HG03354 (cell line): Measurements from ENCODE around the gene MYO10.
"Not testable (repeated sequence)": the region's sequence is repeated elsewhere in the genome, so short reads cannot be mapped to it uniquely, and the experiment has no call there.

Experiments used
- ATAC-seq: cut with Tn5 transposase; IDR thresholded peaks from one replicate; pipeline ENCODE4 v1.9.1; 2021; ENCODE audit warnings: mild to moderate bottlenecking; ENCODE audit not compliant: unreplicated experiment, poor library complexity, severe bottlenecking

Gene MYO10

DNA sequence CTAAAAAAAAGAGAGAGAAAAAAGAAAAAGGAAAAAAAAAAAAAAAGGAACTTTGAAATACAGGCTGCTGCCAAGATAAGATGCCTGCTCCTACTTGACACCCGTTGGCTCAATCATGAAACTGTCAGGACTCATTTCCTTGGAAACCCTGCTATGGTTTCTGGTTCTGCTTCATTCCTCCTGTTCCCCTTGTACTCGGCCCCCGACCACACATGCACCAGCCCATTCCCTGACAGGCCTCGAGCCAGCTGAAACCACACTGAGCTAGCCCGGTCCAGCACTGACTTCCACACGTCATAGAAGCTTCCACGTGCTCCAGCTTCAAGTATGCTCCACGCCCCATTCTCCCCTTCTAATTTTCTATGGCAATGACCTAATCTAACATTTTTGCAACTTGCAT is 93.2 kb downstream of the MYO10 start:
- no peak for ATAC-seq

GRCh38 chr5:16841416-16841815 is 94.7 kb downstream of the MYO10 start:
- ATAC-seq = no peak

- ATAC-seq = no peak
These were observed 98.8 kb downstream of the MYO10 start for GRCh38 chr5:16837305-16837704.

DNA sequence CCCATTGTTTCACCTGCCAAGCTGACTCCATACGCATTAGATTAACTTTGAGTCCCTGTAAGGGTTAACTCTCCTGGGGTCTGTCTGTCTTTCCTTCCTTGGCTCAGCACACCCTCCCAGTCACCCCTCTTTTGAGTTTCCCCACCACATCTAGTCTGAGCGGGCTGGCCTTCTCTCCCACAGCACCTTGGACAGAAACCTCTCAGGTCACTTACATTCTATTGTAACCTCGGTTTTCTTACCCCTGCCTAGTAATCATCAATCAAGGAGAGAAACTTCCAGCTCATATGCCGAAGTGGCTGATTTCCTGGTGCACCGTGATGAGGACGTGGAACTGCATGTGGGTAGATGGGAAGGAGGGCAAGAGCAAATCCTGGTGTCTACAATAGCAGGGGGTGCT is 102.1 kb downstream of the MYO10 start:
- no peak for ATAC-seq

- not testable (repeated sequence) for ATAC-seq
These were observed 104.8 kb downstream of the MYO10 start for GRCh38 chr5:16831326-16831725.

DNA sequence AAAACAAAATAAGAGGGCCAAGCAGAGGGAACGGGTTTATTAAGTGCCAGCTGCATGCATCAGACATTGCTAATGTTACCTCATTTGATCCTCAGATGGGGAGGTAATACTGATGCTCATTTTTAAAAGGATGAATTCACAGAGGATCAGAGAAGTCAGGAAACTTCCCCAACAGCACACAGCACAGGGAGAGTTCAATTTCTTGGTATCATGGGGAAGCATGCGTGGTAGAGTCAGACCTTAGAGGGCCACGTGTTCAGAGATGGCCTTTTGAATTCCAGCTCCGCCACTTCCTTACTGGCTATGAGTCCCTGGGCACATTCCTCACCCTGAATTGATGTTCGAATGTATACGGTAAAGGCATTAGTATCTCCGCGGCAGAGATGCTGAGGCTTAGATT is 108.3 kb downstream of the MYO10 start:
- ATAC-seq = no peak

- ATAC-seq = no peak
These were observed 109.5 kb downstream of the MYO10 start for GRCh38 chr5:16826379-16827125.

DNA sequence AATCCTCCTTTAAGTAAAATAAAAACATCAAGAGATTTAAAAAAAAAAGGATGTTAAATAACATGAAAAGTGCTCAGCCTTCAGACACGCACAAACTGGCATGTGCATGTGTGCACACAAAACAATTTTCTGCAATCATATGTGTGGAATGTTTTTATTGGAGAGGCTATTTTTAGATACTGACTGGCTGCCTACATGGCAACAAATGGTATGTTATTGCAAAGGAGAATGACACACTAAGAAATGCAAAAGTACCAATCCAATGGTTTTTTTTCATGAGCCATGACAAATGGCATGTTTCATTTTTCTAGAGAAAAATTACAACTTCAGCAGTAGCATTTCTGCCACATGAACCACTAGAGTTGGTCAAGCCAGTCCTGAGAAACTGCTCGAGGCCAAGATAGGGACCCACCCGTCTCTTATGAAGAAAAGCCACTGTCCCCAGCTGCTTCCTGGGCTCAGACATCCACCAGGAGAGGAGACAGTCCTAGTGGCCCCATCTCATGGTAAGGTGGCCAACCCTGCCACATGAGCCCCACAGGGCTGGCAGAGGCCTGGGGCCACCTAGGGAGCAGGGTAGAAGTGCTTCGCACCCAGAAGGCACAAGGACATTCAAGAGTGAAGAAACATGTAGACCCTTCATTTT is 116.4 kb downstream of the MYO10 start:
- ATAC-seq = no peak

DNA sequence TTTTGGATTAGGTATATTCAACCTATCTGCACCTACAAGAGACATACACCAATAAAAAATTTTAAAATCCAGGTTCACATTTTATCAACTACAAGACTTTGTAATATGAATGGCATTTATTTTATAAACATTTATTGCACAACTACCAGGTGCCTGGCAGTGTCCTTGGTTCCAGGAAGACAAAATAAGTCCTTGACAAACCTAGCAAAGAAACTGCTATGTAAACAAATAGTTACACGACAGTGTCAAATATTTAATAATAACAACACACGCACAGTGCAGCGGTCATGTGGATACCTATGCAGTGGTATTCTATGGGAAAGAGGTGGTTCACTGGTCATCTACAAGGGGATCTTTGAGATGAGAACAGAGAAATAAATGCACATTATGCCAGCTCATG is 120.7 kb downstream of the MYO10 start:
- ATAC-seq = no peak

GRCh38 chr5:16812911-16813310 is 123.2 kb downstream of the MYO10 start:
- ATAC-seq = no peak

DNA sequence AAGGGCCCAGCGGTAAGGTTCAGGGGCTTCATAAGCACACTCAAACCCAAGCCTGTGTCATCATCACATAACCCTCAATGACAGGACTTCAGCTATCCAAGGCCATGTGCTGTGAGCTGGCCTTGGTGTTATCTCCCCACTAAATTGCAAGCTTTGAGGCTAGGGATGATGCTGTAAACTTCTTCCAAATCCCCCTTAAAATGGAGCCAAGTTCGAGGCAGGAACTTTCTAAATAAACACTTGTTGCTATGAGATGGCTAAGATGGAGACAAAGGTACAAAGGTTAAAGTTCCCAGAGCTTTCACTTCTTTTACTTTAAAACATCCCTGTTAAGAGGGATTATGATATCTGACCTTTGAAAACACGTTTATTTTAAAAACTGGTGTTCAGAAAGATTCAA is 123.6 kb downstream of the MYO10 start:
- ATAC-seq = no peak

DNA sequence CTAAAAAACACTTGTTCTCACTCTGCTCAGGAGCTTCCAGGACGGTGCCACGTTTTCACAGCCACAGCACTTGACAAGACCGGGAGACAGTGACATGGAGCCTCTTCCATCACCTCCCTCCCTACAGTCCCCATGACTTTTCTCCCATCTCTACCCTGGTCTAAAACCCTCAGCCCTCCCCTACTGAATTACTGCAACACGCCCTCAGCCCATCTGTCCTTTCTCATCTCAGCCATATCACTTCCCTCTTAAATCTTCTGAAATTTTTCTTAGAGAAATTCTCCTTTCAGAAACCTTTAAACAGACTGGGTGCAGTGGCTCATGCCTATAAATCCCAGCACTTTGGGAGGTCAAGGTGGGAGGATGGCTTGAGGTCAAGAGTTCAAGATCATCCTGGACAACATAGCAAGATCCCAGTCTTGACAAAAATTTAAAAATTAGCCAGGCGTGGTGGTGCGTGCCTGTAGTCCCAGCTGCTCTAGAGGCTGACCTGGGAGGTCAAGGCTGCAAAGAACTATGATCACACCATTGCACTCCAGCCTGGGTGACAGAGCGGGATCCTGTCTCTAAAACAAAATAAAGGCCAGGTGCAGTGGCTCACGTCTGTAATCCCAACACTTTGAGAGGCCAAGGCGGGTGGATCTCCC is 125.8 kb downstream of the MYO10 start:
- ATAC-seq = no peak

GRCh38 chr5:16809395-16810207 is 126.5 kb downstream of the MYO10 start:
- ATAC-seq = no peak

GRCh38 chr5:16809010-16809394 is 127.1 kb downstream of the MYO10 start:
- ATAC-seq = no peak

DNA sequence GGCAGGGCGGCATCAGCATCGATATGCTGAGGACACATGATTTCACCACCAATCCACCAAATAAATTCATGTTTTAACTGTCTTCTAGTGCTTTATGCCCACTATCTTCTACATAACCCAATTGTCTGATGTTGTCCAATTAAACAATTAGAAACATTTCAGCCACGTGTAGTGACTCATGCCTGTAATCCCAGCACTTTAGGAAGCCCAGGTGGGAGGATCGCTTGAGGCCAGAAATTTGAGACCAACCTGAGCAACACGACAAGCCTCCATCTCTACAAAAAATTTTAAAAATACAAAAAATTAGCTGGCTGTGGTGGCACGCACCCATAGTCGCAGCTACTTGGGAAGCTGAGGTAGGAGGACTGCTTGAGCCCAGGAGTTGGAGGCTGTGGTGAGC is 128.1 kb downstream of the MYO10 start:
- ATAC-seq = no peak

GRCh38 chr5:16807547-16807864 is 128.6 kb downstream of the MYO10 start:
- ATAC-seq = no peak

GRCh38 chr5:16806711-16807546 is 129.2 kb downstream of the MYO10 start:
- ATAC-seq = peak; percentile 67

- ATAC-seq = no peak
These were observed 130.6 kb downstream of the MYO10 start for GRCh38 chr5:16805486-16805885.

DNA sequence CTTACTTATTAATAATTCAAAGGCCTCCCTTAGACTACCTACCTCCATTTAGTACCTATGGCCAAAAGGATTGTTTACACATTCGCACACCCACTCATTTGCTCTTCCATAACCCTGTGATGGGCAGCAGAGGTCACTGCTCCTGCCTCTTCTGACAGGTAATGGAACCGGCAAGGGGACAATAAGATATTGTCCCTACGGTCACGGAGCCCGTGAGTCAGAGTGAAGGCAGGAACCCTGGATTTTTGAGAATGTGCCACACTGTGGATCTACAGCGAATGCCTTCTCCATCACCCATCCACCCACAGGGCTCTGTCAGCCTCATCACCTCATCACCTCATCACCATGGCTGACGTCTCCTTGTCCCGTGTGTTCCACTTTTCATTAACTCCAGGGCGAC is 132.3 kb downstream of the MYO10 start:
- no peak for ATAC-seq

GRCh38 chr5:16800477-16800876 is 135.6 kb downstream of the MYO10 start:
- no peak for ATAC-seq
